Mammary epithelial cell (primary cell): ENCODE measurements around the gene ALDH3B2.

Source experiments
- EZH2 ChIP-seq: IDR thresholded peaks from 2 replicates; pipeline ENCODE4 v1.6.1; 2012; ENCODE audit warnings: low read length, inconsistent platforms, borderline replicate concordance
- TF ChIP-seq, protein P1 (sequence below), 2 donors: IDR thresholded peaks in 1 of 2; conservative IDR thresholded peaks in 1 of 2; 2 replicates each; pipeline ENCODE4 v1.5.1; 2011 to 2012; ENCODE audit warnings: inconsistent platforms in 2 of 2, low read length in 2 of 2, mild to moderate bottlenecking in 2 of 2, control low read depth in 1 of 2, low read depth in 1 of 2; ENCODE audit not compliant: insufficient read depth in 1 of 2; ENCODE audit errors: extremely low read depth in 1 of 2

DNA sequence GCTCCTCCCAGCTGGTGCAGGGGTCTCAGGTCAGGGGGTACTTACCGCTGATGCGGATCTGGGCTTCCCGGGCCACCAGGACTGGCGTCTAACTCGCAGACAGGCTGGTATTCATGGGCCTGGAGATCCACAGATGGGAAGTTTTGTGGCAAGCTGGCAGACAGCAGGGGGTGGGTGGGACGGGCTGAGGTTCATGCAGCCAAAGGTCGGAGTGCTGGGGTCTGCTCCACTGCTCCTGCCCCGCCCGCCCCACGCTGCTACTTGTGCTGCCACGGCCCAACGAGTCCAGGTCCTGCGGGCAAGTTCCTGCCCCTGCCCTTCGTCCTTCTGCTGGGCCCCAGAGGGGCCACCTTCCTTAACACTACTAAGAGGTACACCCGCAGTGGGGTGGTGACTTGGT lies 27.0 kb downstream of the ALDH3B2 start:
- TF ChIP-seq, protein P1, sequence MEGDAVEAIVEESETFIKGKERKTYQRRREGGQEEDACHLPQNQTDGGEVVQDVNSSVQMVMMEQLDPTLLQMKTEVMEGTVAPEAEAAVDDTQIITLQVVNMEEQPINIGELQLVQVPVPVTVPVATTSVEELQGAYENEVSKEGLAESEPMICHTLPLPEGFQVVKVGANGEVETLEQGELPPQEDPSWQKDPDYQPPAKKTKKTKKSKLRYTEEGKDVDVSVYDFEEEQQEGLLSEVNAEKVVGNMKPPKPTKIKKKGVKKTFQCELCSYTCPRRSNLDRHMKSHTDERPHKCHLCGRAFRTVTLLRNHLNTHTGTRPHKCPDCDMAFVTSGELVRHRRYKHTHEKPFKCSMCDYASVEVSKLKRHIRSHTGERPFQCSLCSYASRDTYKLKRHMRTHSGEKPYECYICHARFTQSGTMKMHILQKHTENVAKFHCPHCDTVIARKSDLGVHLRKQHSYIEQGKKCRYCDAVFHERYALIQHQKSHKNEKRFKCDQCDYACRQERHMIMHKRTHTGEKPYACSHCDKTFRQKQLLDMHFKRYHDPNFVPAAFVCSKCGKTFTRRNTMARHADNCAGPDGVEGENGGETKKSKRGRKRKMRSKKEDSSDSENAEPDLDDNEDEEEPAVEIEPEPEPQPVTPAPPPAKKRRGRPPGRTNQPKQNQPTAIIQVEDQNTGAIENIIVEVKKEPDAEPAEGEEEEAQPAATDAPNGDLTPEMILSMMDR (conservative IDR thresholded peaks at IDR 0.05 in 1 of 2, IDR thresholded peaks at IDR 0.05 in 1 of 2; ENCODE audit: extremely low read depth in 1 of 2, insufficient read depth in 1 of 2, low read depth in 1 of 2, low read length in 2 of 2) = no peak
- TF ChIP-seq EZH2 = no peak
